ENCODE measurements around the gene COL9A1. TPM values are rescaled to one million over a fixed set of nuclear protein-coding genes. Genes with fewer than 3 reads are reported as not detected.

COL9A1 gene
- total RNA-seq, 4 donors from 2014 or later, result 0.66 to 2.3 (median 1.2) TPM; not detected in 1

DNA sequence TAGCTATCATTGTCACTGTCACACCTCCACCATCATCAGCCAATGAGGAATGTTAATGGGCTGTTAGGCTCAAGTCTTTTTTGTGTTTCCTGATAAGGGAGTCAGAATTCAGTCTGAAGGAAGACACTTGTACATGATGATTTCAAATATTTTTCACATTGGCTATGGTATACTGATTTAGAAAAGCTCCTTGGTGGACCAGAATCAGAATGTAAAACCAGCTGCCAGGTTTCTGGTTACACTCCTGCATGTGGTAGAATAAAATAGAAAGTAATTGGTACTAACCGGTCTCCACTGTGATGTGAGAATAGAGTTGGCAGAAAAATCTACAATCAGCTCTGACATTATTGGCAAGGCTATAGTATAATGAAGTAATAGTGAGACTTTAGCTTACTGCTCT lies 10.7 kb downstream of the COL9A1 start:
- Histone ChIP-seq H3K4me3 (no peak overlapping the region), H3K27ac (no peak overlapping the region), H3K9me3 (no peaks in the 10 kb centered on the region), H3K4me1 (no peaks in the 10 kb centered on the region), H3K36me3 (no peaks in the 10 kb centered on the region), H3K27me3 (peaks cover 0 to 6% of the 10 kb centered on the region in 2 donors)
- WGBS, 2 donors, result 57 to 67% methylated on average over 1 of the region's 1 CpG
- DNase-seq (ENCODE audit: low spot score in 2 of 2), result no peak
- no peak for TF ChIP-seq POLR2A (IDR thresholded peaks at IDR 0.05)
- TF ChIP-seq, protein P1, sequence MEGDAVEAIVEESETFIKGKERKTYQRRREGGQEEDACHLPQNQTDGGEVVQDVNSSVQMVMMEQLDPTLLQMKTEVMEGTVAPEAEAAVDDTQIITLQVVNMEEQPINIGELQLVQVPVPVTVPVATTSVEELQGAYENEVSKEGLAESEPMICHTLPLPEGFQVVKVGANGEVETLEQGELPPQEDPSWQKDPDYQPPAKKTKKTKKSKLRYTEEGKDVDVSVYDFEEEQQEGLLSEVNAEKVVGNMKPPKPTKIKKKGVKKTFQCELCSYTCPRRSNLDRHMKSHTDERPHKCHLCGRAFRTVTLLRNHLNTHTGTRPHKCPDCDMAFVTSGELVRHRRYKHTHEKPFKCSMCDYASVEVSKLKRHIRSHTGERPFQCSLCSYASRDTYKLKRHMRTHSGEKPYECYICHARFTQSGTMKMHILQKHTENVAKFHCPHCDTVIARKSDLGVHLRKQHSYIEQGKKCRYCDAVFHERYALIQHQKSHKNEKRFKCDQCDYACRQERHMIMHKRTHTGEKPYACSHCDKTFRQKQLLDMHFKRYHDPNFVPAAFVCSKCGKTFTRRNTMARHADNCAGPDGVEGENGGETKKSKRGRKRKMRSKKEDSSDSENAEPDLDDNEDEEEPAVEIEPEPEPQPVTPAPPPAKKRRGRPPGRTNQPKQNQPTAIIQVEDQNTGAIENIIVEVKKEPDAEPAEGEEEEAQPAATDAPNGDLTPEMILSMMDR (IDR thresholded peaks at IDR 0.05), result no peak
- TF ChIP-seq EP300 (IDR thresholded peaks at IDR 0.05), result no peak

DNA sequence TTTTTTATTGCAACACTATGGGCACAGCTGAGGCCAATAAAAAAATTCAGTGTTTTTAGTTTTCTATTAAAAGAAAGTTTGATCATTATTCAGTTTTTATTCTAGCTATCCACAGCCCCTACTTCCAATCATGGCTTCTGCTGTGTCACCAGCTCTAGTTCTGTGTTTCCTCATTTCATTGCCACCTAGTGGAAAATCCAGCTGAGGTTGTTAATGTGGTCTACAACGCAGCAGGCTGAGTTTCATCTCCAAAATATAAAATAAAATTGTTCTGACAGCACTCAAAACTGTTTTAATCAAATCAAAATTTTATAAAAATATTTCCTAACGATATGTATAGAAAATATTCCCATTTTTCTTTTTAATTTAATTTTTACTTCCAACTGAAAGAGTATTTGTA lies 13.6 kb downstream of the COL9A1 start:
- no peak overlapping the region for H3K27ac ChIP-seq
- H3K27me3 ChIP-seq, result peaks cover 0 to 6% of the 10 kb centered on the region in 2 donors
- H3K36me3 ChIP-seq, result no peaks in the 10 kb centered on the region
- no peaks in the 10 kb centered on the region for H3K9me3 ChIP-seq
- TF ChIP-seq EP300 (IDR thresholded peaks at IDR 0.05), result no peak
- TF ChIP-seq, protein P1 (IDR thresholded peaks at IDR 0.05), result peak in 1 of 5 experiments; percentile 14
- no peak for DNase-seq (ENCODE audit: low spot score in 2 of 2)
- WGBS, 2 donors, result 31 to 56% methylated on average over 2 of the region's 2 CpGs
- H3K4me3 ChIP-seq, result no peak overlapping the region
- no peaks in the 10 kb centered on the region for H3K4me1 ChIP-seq

DNA sequence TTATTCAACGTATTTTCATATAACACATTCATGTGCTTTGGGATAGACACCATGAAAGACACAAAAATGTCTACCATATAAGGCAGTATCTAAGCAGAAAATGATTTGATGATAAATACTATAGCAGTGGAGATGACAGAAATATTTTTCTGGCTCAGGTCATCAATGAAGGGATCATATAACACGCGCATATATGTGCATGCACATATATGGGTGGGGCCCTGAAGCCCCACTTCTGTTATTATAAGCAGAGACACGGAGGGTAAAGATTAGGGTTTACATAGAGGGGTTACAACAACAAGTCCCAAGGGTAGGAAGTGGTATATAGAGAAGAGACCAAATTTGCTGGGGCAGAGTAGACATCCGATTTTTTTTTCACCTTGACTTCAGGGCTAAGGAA lies 16.0 kb downstream of the COL9A1 start:
- no peak for DNase-seq (ENCODE audit: low spot score in 2 of 2)
- Histone ChIP-seq H3K4me3 (no peak overlapping the region), H3K9me3 (no peaks in the 10 kb centered on the region), H3K27me3 (peaks cover 0 to 27% of the 10 kb centered on the region in 2 donors), H3K27ac (no peak overlapping the region), H3K36me3 (no peaks in the 10 kb centered on the region), H3K4me1 (peaks cover 0 to 15% (median 0%) of the 10 kb centered on the region in 4 donors)
- TF ChIP-seq POLR2A (IDR thresholded peaks at IDR 0.05), result no peak
- TF ChIP-seq EP300 (IDR thresholded peaks at IDR 0.05), result no peak
- TF ChIP-seq, protein P1 (IDR thresholded peaks at IDR 0.05), result no peak
- 81 to 84% methylated on average over 5 of the region's 5 CpGs for WGBS, 2 donors

DNA sequence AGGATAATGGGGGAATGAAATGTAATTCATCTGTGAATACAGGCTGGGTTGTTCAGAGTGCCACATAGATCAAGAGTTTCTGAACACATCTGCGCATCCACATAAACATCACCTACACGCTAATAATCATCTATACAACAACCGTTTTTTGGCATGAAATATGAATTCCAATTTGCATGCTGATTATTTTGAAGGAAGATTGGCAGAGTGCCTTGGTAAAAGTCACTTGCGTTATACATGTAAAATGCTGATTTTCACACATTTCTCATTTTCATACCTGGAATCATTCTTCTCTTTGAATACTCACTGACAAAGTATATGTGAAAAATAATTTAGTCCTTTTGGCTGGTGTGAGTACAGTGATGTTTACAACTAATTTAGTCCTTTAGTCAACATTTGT lies 17.7 kb downstream of the COL9A1 start:
- no peak for TF ChIP-seq EP300 (IDR thresholded peaks at IDR 0.05)
- no peak for TF ChIP-seq POLR2A (IDR thresholded peaks at IDR 0.05)
- TF ChIP-seq, protein P1 (IDR thresholded peaks at IDR 0.05), result no peak
- WGBS, 2 donors, result 81 to 89% methylated on average over 4 of the region's 4 CpGs
- DNase-seq (ENCODE audit: low spot score in 2 of 2), result no peak

DNA sequence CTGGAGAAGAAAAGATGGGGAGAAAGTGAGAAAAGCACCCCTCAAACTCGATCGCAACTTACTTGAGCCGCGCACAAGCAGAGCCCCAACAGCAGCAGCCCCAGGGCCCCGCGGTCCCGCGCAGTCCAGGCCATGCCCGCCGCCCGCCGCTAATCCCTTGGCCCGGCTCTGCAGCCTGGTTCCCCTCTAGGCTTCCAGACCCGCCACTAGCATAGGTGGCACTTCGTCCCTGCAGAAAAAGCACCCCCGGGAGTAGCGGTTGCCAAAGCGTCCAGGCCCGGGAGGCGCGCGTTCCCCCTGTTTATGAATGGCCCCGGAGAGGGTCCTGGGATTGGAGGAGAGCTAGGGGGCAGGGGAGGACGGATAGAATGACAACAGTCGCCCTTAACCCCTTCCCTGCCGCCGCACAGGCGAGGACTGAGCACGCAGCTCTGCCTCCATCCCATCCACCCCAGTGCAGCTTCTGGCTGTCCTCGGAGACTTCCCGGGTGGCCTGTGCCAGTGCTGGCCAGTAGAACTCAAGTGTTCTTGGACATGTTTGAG lies 19.9 kb downstream of the COL9A1 start:
- no peak overlapping the region for H3K27ac ChIP-seq
- no peaks in the 10 kb centered on the region for H3K36me3 ChIP-seq
- 1 to 12% methylated on average over 24 to 29 of the region's 31 CpGs for WGBS, 2 donors
- TF ChIP-seq, protein P1 (IDR thresholded peaks at IDR 0.05), result no peak
- TF ChIP-seq EP300 (IDR thresholded peaks at IDR 0.05) (no peak), POLR2A (IDR thresholded peaks at IDR 0.05) (no peak)
- H3K4me3 ChIP-seq, result peak overlapping the region; percentile 16 to 48 (median 19)
- DNase-seq (ENCODE audit: low spot score in 2 of 2), result no peak
- peaks cover 0 to 34% of the 10 kb centered on the region in 2 donors for H3K27me3 ChIP-seq
- no peaks in the 10 kb centered on the region for H3K9me3 ChIP-seq
- H3K4me1 ChIP-seq, result peaks cover 0 to 17% (median 0%) of the 10 kb centered on the region in 4 donors

More for the DNA sequence above, 17.7 kb downstream of the COL9A1 start:
- peaks cover 0 to 17% (median 0%) of the 10 kb centered on the region in 4 donors for H3K4me1 ChIP-seq
- no peak overlapping the region for H3K27ac ChIP-seq
- no peaks in the 10 kb centered on the region for H3K36me3 ChIP-seq
- H3K27me3 ChIP-seq, result peaks cover 0 to 34% of the 10 kb centered on the region in 2 donors
- no peak overlapping the region for H3K4me3 ChIP-seq
- no peaks in the 10 kb centered on the region for H3K9me3 ChIP-seq

Data from tibial nerve (tissue), 4 donors.